Trophoblast cell (in vitro differentiated cells and primary cell): ENCODE measurements around the gene WEE1.

ENCODE experiments used
- DNase-seq, 2 donors: peaks; one replicate each; pipeline ENCODE4 v3.0.0-alpha.2; 2016
- H2AFZ ChIP-seq: 2 replicates; pipeline ENCODE4 v1.6.1; 2013; ENCODE audit warnings: low read length, moderate library complexity, mild to moderate bottlenecking; ENCODE audit not compliant: insufficient read depth, poor library complexity
- H2AK5ac ChIP-seq: 2 replicates; pipeline ENCODE4 v1.6.1; 2013; ENCODE audit warnings: mild to moderate bottlenecking, low read length
- H2BK120ac ChIP-seq: 2 replicates; pipeline ENCODE4 v1.6.1; 2013; ENCODE audit warnings: low read length, mild to moderate bottlenecking, moderate library complexity; ENCODE audit not compliant: insufficient read depth, poor library complexity
- H2BK12ac ChIP-seq: 2 replicates; pipeline ENCODE4 v1.6.1; 2013; ENCODE audit warnings: mild to moderate bottlenecking, low read length, moderate library complexity
- H2BK5ac ChIP-seq: 2 replicates; pipeline ENCODE4 v1.6.1; 2013; ENCODE audit warnings: low read length, low read depth, moderate library complexity, mild to moderate bottlenecking; ENCODE audit not compliant: poor library complexity
- H3K14ac ChIP-seq: 2 replicates; pipeline ENCODE4 v1.6.1; 2013; ENCODE audit warnings: mild to moderate bottlenecking, low read length
- H3K18ac ChIP-seq: 2 replicates; pipeline ENCODE4 v1.6.1; 2013; ENCODE audit warnings: mild to moderate bottlenecking, low read length
- H3K23ac ChIP-seq: 2 replicates; pipeline ENCODE4 v1.6.1; 2013; ENCODE audit warnings: low read length
- H3K27ac ChIP-seq: 2 replicates; pipeline ENCODE4 v1.5.1; 2013; ENCODE audit warnings: low read depth, mild to moderate bottlenecking, inconsistent platforms, low read length, moderate library complexity
- H3K27me3 ChIP-seq: 2 replicates; pipeline ENCODE4 v1.6.1; 2013; ENCODE audit warnings: inconsistent platforms, mild to moderate bottlenecking, low read length, moderate library complexity; ENCODE audit not compliant: insufficient read depth
- H3K36me3 ChIP-seq, 2 experiments: 1 replicate in 1 of 2; 2 replicates in 1 of 2; pipeline ENCODE4 v1.6.1; 2013; ENCODE audit warnings: low read length in 2 of 2, mild to moderate bottlenecking in 2 of 2, moderate library complexity in 1 of 2; ENCODE audit not compliant: insufficient read depth in 2 of 2, control insufficient read depth in 1 of 2
- H3K4ac ChIP-seq: 2 replicates; pipeline ENCODE4 v1.6.1; 2013; ENCODE audit warnings: low read depth, mild to moderate bottlenecking, low read length, moderate library complexity
- H3K4me1 ChIP-seq, 2 experiments: 1 replicate in 1 of 2; 2 replicates in 1 of 2; pipeline ENCODE4 v1.6.1; 2013; ENCODE audit warnings: low read length in 2 of 2, mild to moderate bottlenecking in 2 of 2, moderate library complexity in 1 of 2; ENCODE audit not compliant: insufficient read depth in 2 of 2, control insufficient read depth in 1 of 2
- H3K4me2 ChIP-seq: 2 replicates; pipeline ENCODE4 v1.6.1; 2013; ENCODE audit warnings: inconsistent platforms, mild to moderate bottlenecking, low read length, moderate library complexity
- H3K4me3 ChIP-seq: 2 replicates; pipeline ENCODE4 v1.5.1; 2013; ENCODE audit warnings: mild to moderate bottlenecking, low read depth, low read length, inconsistent platforms
- H3K79me1 ChIP-seq: one replicate; pipeline ENCODE4 v1.6.1; 2013; ENCODE audit warnings: low read length
- H3K79me2 ChIP-seq: 2 replicates; pipeline ENCODE4 v1.6.1; 2013; ENCODE audit warnings: low read length, mild to moderate bottlenecking; ENCODE audit not compliant: control insufficient read depth, insufficient read depth, poor library complexity
- H3K9ac ChIP-seq: 2 replicates; pipeline ENCODE4 v1.6.1; 2013; ENCODE audit warnings: mild to moderate bottlenecking, low read length
- H3K9me3 ChIP-seq: 2 replicates; pipeline ENCODE4 v1.6.1; 2013; ENCODE audit warnings: low read depth, mild to moderate bottlenecking, control low read depth, inconsistent platforms, low read length; ENCODE audit not compliant: insufficient read depth
- H4K12ac ChIP-seq: 2 replicates; pipeline ENCODE4 v1.6.1; 2013; ENCODE audit warnings: low read depth, mild to moderate bottlenecking, low read length, moderate library complexity
- H4K8ac ChIP-seq: 2 replicates; pipeline ENCODE4 v1.6.1; 2013; ENCODE audit warnings: low read depth, mild to moderate bottlenecking, low read length, moderate library complexity
- H4K91ac ChIP-seq: one replicate; pipeline ENCODE4 v1.6.1; 2013; ENCODE audit warnings: low read depth, mild to moderate bottlenecking, low read length, moderate library complexity
- WGBS: extraction: QIAGEN DNeasy Blood & Tissue Kit; methylation state at CpG from one replicate; pipeline ENCODE4 v1.1.7; 2013; ENCODE audit warnings: missing lambda C conversion rate; ENCODE audit not compliant: insufficient read length, insufficient coverage; ENCODE audit errors: extremely low coverage; 5-methylcytosine and 5-hydroxymethylcytosine counted together

The WEE1 gene

GRCh38 chr11:9574622-9575259, 1.3 kb downstream of the WEE1 start:
- H3K18ac ChIP-seq: peak overlapping the region; percentile 76
- peak overlapping the region; percentile 70 for H4K91ac ChIP-seq
- H3K79me2 ChIP-seq: peaks cover 17% of the 10 kb centered on the region
- H3K23ac ChIP-seq: no peak overlapping the region
- peak overlapping the region; percentile 89 for H3K27ac ChIP-seq
- DNase-seq: peak in 1 of 2 donors; percentile 49
- H3K4me2 ChIP-seq: peak overlapping the region; percentile 86
- peak overlapping the region; percentile 49 for H2BK120ac ChIP-seq
- peaks cover 3 to 5% of the 10 kb centered on the region in 2 experiments for H3K36me3 ChIP-seq
- H3K9ac ChIP-seq: peak overlapping the region; percentile 100
- peak overlapping the region; percentile 87 for H2AK5ac ChIP-seq
- no peaks in the 10 kb centered on the region for H3K27me3 ChIP-seq
- peak overlapping the region; percentile 26 for H2AFZ ChIP-seq
- H3K9me3 ChIP-seq: no peaks in the 10 kb centered on the region
- no CpG with 5 or more reads among the region's 43 CpGs for WGBS
- peaks cover 5 to 6% of the 10 kb centered on the region in 2 experiments for H3K4me1 ChIP-seq
- H4K8ac ChIP-seq: peak overlapping the region; percentile 79
- H2BK5ac ChIP-seq: peak overlapping the region; percentile 83
- H3K14ac ChIP-seq: peak overlapping the region; percentile 82
- peak overlapping the region; percentile 32 for H2BK12ac ChIP-seq
- H3K79me1 ChIP-seq: peaks cover 32% of the 10 kb centered on the region
- H3K4me3 ChIP-seq: peak overlapping the region; percentile 99
- H4K12ac ChIP-seq: peak overlapping the region; percentile 55
- H3K4ac ChIP-seq: peak overlapping the region; percentile 97

- no peak overlapping the region for H2AK5ac ChIP-seq
- H4K8ac ChIP-seq: no peak overlapping the region
- no peaks in the 10 kb centered on the region for H3K9me3 ChIP-seq
- H2BK120ac ChIP-seq: peak overlapping the region; percentile 60
- H3K36me3 ChIP-seq: peaks cover 6 to 10% of the 10 kb centered on the region in 2 experiments
- H4K91ac ChIP-seq: no peak overlapping the region
- no peak overlapping the region for H3K14ac ChIP-seq
- H3K9ac ChIP-seq: peak overlapping the region; percentile 100
- H2AFZ ChIP-seq: no peak overlapping the region
- peak overlapping the region; percentile 83 for H2BK5ac ChIP-seq
- H3K79me2 ChIP-seq: peaks cover 17% of the 10 kb centered on the region
- H3K18ac ChIP-seq: no peak overlapping the region
- peaks cover 30% of the 10 kb centered on the region for H3K79me1 ChIP-seq
- H4K12ac ChIP-seq: no peak overlapping the region
- peak overlapping the region; percentile 86 for H3K4me2 ChIP-seq
- DNase-seq: peak; percentile 49 to 77
- H2BK12ac ChIP-seq: no peak overlapping the region
- H3K4me3 ChIP-seq: peak overlapping the region; percentile 99
- no peak overlapping the region for H3K23ac ChIP-seq
- WGBS: no CpG with 5 or more reads among the region's 17 CpGs
- no peaks in the 10 kb centered on the region for H3K27me3 ChIP-seq
- peaks cover 3 to 6% of the 10 kb centered on the region in 2 experiments for H3K4me1 ChIP-seq
- H3K4ac ChIP-seq: peak overlapping the region; percentile 87
- peak overlapping the region; percentile 89 for H3K27ac ChIP-seq
These were observed 2.1 kb downstream of the WEE1 start for GRCh38 chr11:9575260-9576240.

- Histone ChIP-seq H3K36me3 (peaks cover 12 to 16% of the 10 kb centered on the region in 2 experiments), H3K4me2 (peak overlapping the region; percentile 49), H3K27me3 (no peaks in the 10 kb centered on the region), H3K4me1 (peaks cover 0 to 5% of the 10 kb centered on the region in 2 experiments), H4K12ac (no peak overlapping the region), H3K9me3 (no peaks in the 10 kb centered on the region), H3K79me1 (peaks cover 26% of the 10 kb centered on the region), H4K91ac (no peak overlapping the region), H3K4ac (no peak overlapping the region), H3K23ac (no peak overlapping the region), H2AFZ (no peak overlapping the region), H3K18ac (no peak overlapping the region), H2AK5ac (no peak overlapping the region), H3K4me3 (no peak overlapping the region), H2BK120ac (no peak overlapping the region), H4K8ac (no peak overlapping the region), H3K9ac (no peak overlapping the region), H3K79me2 (peaks cover 17% of the 10 kb centered on the region), H3K27ac (no peak overlapping the region), H2BK12ac (no peak overlapping the region), H3K14ac (no peak overlapping the region), H2BK5ac (no peak overlapping the region)
- no peak for DNase-seq
- no CpG with 5 or more reads among the region's 4 CpGs for WGBS
These were observed 3.4 kb downstream of the WEE1 start for GRCh38 chr11:9576701-9577381.

- Histone ChIP-seq H3K18ac (no peak overlapping the region), H3K36me3 (peaks cover 15 to 19% of the 10 kb centered on the region in 2 experiments), H2AFZ (no peak overlapping the region), H2AK5ac (no peak overlapping the region), H2BK120ac (no peak overlapping the region), H3K27ac (no peak overlapping the region), H3K14ac (no peak overlapping the region), H3K4me2 (peak overlapping the region; percentile 20), H3K9me3 (no peaks in the 10 kb centered on the region), H3K4ac (no peak overlapping the region), H3K79me2 (peaks cover 17% of the 10 kb centered on the region), H3K79me1 (peaks cover 22% of the 10 kb centered on the region), H3K23ac (no peak overlapping the region), H3K4me3 (no peak overlapping the region), H4K91ac (no peak overlapping the region), H3K9ac (no peak overlapping the region), H3K4me1 (no peaks in the 10 kb centered on the region), H3K27me3 (no peaks in the 10 kb centered on the region), H4K8ac (no peak overlapping the region), H2BK5ac (no peak overlapping the region), H2BK12ac (no peak overlapping the region), H4K12ac (no peak overlapping the region)
- DNase-seq: no peak
- no CpG with 5 or more reads among the region's 7 CpGs for WGBS
These were observed 4.1 kb downstream of the WEE1 start for GRCh38 chr11:9577556-9577955.
